ENCODE data around the gene VTI1A.

The VTI1A gene

GRCh38 chr10:112653215-112653614 lies 206.2 kb downstream of the VTI1A start:
- Histone ChIP-seq H3K4me3 (ENCODE audit: low read depth, low read length) (no peak overlapping the region), H3K27me3 (ENCODE audit: control insufficient read depth, insufficient read depth, low read length) (no peaks in the 10 kb centered on the region), H3K9me3 (ENCODE audit: control insufficient read depth, insufficient read depth, low read length) (no peaks in the 10 kb centered on the region), H3K9ac (ENCODE audit: low read depth, low read length) (no peak overlapping the region), H3K4me1 (ENCODE audit: control insufficient read depth, insufficient read depth, low read length) (no peaks in the 10 kb centered on the region), H3K36me3 (ENCODE audit: control insufficient read depth, insufficient read depth, low read length) (no peaks in the 10 kb centered on the region)

DNA sequence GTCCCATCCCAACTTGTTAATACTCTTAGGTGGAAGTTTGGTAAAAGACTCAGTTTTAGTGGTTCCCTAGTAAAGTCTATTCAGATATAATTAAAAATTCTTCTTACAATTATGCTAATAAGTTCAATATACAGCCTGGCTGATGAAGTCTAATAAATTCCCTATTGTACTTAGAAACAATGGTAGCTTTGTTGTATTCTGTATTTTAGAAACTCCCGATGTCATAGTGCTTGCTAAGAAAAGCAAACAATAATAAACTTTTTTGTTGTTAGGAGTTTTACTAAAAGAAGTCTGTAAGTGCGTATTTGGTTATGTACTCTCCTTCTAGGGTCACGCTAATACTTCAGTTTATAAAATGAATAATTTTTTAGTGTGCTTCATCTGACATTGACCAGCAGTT lies 206.8 kb downstream of the VTI1A start:
- Histone ChIP-seq H3K4me1 (ENCODE audit: control insufficient read depth, insufficient read depth, low read length) (peaks cover 2% of the 10 kb centered on the region), H3K36me3 (ENCODE audit: control insufficient read depth, insufficient read depth, low read length) (no peaks in the 10 kb centered on the region), H3K9me3 (ENCODE audit: control insufficient read depth, insufficient read depth, low read length) (no peaks in the 10 kb centered on the region), H3K27me3 (ENCODE audit: control insufficient read depth, insufficient read depth, low read length) (no peaks in the 10 kb centered on the region), H3K9ac (ENCODE audit: low read depth, low read length) (no peak overlapping the region), H3K4me3 (ENCODE audit: low read depth, low read length) (no peak overlapping the region)

GRCh38 chr10:112654794-112655193 lies 207.8 kb downstream of the VTI1A start:
- H3K9me3 ChIP-seq (ENCODE audit: control insufficient read depth, insufficient read depth, low read length) = no peaks in the 10 kb centered on the region
- no peak overlapping the region for H3K9ac ChIP-seq (ENCODE audit: low read depth, low read length)
- H3K4me3 ChIP-seq (ENCODE audit: low read depth, low read length) = no peak overlapping the region
- no peaks in the 10 kb centered on the region for H3K36me3 ChIP-seq (ENCODE audit: control insufficient read depth, insufficient read depth, low read length)
- no peaks in the 10 kb centered on the region for H3K27me3 ChIP-seq (ENCODE audit: control insufficient read depth, insufficient read depth, low read length)
- peaks cover 5% of the 10 kb centered on the region for H3K4me1 ChIP-seq (ENCODE audit: control insufficient read depth, insufficient read depth, low read length)

- Histone ChIP-seq H3K4me3 (ENCODE audit: low read depth, low read length) (no peak overlapping the region), H3K9ac (ENCODE audit: low read depth, low read length) (no peak overlapping the region), H3K4me1 (ENCODE audit: control insufficient read depth, insufficient read depth, low read length) (peaks cover 5% of the 10 kb centered on the region), H3K36me3 (ENCODE audit: control insufficient read depth, insufficient read depth, low read length) (no peaks in the 10 kb centered on the region), H3K27me3 (ENCODE audit: control insufficient read depth, insufficient read depth, low read length) (no peaks in the 10 kb centered on the region), H3K9me3 (ENCODE audit: control insufficient read depth, insufficient read depth, low read length) (no peaks in the 10 kb centered on the region)
Observed at GRCh38 chr10:112655722-112656121, 208.7 kb downstream of the VTI1A start.

GRCh38 chr10:112658465-112658864 lies 211.4 kb downstream of the VTI1A start:
- peaks cover 5% of the 10 kb centered on the region for H3K4me1 ChIP-seq (ENCODE audit: control insufficient read depth, insufficient read depth, low read length)
- H3K9ac ChIP-seq (ENCODE audit: low read depth, low read length) = no peak overlapping the region
- no peaks in the 10 kb centered on the region for H3K36me3 ChIP-seq (ENCODE audit: control insufficient read depth, insufficient read depth, low read length)
- no peaks in the 10 kb centered on the region for H3K9me3 ChIP-seq (ENCODE audit: control insufficient read depth, insufficient read depth, low read length)
- H3K27me3 ChIP-seq (ENCODE audit: control insufficient read depth, insufficient read depth, low read length) = no peaks in the 10 kb centered on the region
- H3K4me3 ChIP-seq (ENCODE audit: low read depth, low read length) = no peak overlapping the region

DNA sequence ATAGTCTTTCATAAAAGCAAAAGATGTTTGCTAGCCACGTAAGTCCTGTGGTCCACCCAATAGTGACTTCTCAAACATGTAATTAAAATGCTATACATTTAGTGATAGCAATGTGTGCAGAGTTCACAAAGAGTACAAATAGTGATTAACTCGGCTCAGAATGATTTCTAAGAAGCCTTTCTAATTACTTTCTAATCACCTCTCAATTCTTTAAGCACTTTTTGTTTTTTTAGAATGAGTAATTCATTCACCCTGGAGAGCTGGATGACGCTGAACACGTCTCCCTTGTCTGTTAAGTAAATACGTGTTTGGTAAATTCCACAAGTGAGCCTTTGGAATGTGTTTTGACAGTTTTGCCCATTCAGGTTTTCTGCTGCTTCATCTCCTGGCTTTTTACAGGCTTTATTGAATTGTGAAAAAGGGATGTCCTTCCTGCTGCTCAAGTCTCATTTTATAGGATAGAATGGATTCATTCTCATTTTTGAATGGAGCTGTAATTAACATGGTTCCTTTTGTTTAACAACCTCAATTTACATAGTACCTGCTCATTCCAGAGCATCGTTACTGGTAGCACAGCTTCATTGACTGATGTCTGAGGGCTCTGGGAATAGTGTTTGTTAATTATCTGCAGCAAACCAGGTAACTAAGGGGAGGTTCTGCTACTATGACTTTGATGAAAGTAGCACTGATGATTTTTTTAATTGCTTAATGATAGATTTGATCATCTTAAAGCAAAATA lies 212.1 kb downstream of the VTI1A start:
- Histone ChIP-seq H3K9ac (ENCODE audit: low read depth, low read length) (no peak overlapping the region), H3K36me3 (ENCODE audit: control insufficient read depth, insufficient read depth, low read length) (no peaks in the 10 kb centered on the region), H3K9me3 (ENCODE audit: control insufficient read depth, insufficient read depth, low read length) (no peaks in the 10 kb centered on the region), H3K4me3 (ENCODE audit: low read depth, low read length) (no peak overlapping the region), H3K4me1 (ENCODE audit: control insufficient read depth, insufficient read depth, low read length) (peaks cover 5% of the 10 kb centered on the region), H3K27me3 (ENCODE audit: control insufficient read depth, insufficient read depth, low read length) (no peaks in the 10 kb centered on the region)

- no peak overlapping the region for H3K9ac ChIP-seq (ENCODE audit: low read depth, low read length)
- H3K9me3 ChIP-seq (ENCODE audit: control insufficient read depth, insufficient read depth, low read length) = no peaks in the 10 kb centered on the region
- no peaks in the 10 kb centered on the region for H3K36me3 ChIP-seq (ENCODE audit: control insufficient read depth, insufficient read depth, low read length)
- H3K4me3 ChIP-seq (ENCODE audit: low read depth, low read length) = no peak overlapping the region
- peaks cover 5% of the 10 kb centered on the region for H3K4me1 ChIP-seq (ENCODE audit: control insufficient read depth, insufficient read depth, low read length)
- H3K27me3 ChIP-seq (ENCODE audit: control insufficient read depth, insufficient read depth, low read length) = no peaks in the 10 kb centered on the region
Observed at GRCh38 chr10:112663234-112664125, 216.5 kb downstream of the VTI1A start.

DNA sequence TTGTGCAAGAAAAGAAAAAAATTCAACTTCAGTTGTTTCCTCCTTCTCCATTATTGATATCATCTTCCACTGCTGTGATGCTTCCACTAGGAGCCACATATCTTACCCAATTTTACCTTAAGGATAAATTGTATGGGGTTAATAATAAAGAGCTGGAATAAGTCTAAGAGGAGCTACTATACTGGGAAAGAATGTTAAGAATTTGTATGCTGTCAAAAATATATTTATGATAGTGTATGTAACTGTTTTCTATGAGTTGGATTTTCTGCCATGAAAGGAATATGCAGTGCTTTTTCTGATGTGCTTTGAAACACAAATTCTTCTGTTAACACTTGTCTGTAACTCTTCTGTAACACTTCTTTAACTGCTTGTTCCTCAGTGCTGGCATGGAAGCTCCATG lies 219.1 kb downstream of the VTI1A start:
- no peak overlapping the region for H3K9ac ChIP-seq (ENCODE audit: low read depth, low read length)
- no peak overlapping the region for H3K4me3 ChIP-seq (ENCODE audit: low read depth, low read length)
- peaks cover 11% of the 10 kb centered on the region for H3K4me1 ChIP-seq (ENCODE audit: control insufficient read depth, insufficient read depth, low read length)
- H3K27me3 ChIP-seq (ENCODE audit: control insufficient read depth, insufficient read depth, low read length) = no peaks in the 10 kb centered on the region
- H3K9me3 ChIP-seq (ENCODE audit: control insufficient read depth, insufficient read depth, low read length) = no peaks in the 10 kb centered on the region
- H3K36me3 ChIP-seq (ENCODE audit: control insufficient read depth, insufficient read depth, low read length) = no peaks in the 10 kb centered on the region

DNA sequence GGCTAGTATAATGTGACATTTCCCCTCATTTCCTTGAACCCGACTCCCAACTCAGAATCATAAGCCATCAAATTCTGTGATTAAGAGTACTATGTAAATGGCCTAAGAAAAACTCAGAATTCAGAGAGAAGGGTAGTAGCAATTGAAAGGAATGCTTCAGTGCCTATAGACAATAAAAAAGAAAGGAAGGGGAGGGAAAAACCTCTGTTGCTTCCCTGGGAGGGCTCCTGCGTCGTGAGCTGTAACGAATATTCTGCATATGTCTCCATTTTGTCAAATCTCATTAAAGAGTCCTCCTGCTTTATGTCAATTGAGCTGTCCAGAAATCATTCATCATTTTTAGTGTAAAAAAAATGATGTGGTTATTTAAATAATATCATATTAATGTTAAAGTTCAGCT lies 223.0 kb downstream of the VTI1A start:
- Histone ChIP-seq H3K9me3 (ENCODE audit: control insufficient read depth, insufficient read depth, low read length) (no peaks in the 10 kb centered on the region), H3K36me3 (ENCODE audit: control insufficient read depth, insufficient read depth, low read length) (no peaks in the 10 kb centered on the region), H3K9ac (ENCODE audit: low read depth, low read length) (no peak overlapping the region)

DNA sequence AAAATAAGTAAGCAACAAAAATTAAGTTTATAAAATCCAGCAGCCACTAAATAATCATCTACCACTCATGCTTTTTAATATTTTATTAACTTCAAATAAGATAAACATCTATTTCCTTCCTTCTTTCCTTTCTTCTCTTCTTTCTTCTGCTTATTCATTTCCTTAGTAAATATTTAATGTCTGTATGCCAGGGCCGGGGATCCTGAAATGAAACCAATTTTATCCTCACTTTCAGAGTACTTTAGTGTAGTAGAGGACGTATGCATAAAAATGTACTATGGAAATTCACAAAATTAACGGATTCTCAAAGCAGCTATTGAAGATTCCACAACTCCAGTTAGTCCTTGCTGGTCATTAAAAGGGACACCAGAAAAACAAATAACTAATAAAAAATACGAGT lies 224.7 kb downstream of the VTI1A start:
- Histone ChIP-seq H3K9ac (ENCODE audit: low read depth, low read length) (no peak overlapping the region), H3K9me3 (ENCODE audit: control insufficient read depth, insufficient read depth, low read length) (no peaks in the 10 kb centered on the region), H3K4me3 (ENCODE audit: low read depth, low read length) (no peak overlapping the region), H3K4me1 (ENCODE audit: control insufficient read depth, insufficient read depth, low read length) (peaks cover 14% of the 10 kb centered on the region), H3K27me3 (ENCODE audit: control insufficient read depth, insufficient read depth, low read length) (no peaks in the 10 kb centered on the region), H3K36me3 (ENCODE audit: control insufficient read depth, insufficient read depth, low read length) (no peaks in the 10 kb centered on the region)

More for the DNA sequence above, 223.0 kb downstream of the VTI1A start:
- H3K27me3 ChIP-seq (ENCODE audit: control insufficient read depth, insufficient read depth, low read length) = no peaks in the 10 kb centered on the region
- H3K4me3 ChIP-seq (ENCODE audit: low read depth, low read length) = no peak overlapping the region
- H3K4me1 ChIP-seq (ENCODE audit: control insufficient read depth, insufficient read depth, low read length) = peaks cover 14% of the 10 kb centered on the region

DNA sequence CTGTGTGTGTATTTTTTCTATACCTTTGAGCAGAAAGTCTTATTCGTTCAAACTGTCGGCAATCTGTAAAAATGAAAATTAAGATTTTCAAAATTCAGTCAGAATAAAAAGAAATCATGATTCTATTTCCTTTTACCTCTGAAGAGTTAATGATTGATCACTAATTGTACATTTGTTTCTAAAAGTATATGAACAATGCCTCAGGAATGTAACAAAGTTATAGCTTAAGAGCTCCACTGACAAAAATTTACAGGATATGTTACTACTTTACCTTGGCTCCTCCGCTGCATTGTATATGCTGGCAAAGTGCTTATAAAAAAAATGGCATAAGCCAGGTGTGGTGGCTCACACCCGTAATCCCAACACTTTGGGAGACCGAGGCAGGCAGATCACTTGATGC lies 225.7 kb downstream of the VTI1A start:
- peaks cover 14% of the 10 kb centered on the region for H3K4me1 ChIP-seq (ENCODE audit: control insufficient read depth, insufficient read depth, low read length)
- H3K36me3 ChIP-seq (ENCODE audit: control insufficient read depth, insufficient read depth, low read length) = no peaks in the 10 kb centered on the region
- no peak overlapping the region for H3K4me3 ChIP-seq (ENCODE audit: low read depth, low read length)

DNA sequence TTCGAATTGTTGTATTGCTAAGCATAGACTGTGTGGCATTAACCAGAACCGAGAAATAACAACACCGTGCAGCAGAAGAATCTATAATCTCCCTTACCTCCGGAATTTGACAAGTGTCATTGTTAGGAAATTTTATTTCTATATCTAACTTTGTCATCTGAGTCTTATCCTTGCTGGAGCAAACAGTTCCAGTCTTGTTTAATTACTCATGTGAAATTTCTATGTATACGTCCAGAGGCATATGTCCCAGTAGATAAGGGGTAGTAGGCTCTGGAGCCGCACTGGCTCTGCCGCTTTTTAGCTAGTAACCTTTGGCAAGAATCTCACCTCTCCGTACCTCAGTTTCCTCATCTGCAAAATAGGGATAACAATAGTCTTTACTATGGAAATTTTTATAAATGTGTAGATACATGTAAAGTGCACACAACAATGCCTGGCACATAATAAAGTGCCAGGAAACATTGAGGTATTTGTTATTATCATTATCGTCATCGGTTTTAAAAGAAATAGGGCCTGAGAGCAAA lies 228.6 kb downstream of the VTI1A start:
- no peaks in the 10 kb centered on the region for H3K27me3 ChIP-seq (ENCODE audit: control insufficient read depth, insufficient read depth, low read length)
- no peaks in the 10 kb centered on the region for H3K9me3 ChIP-seq (ENCODE audit: control insufficient read depth, insufficient read depth, low read length)
- H3K36me3 ChIP-seq (ENCODE audit: control insufficient read depth, insufficient read depth, low read length) = no peaks in the 10 kb centered on the region
- H3K9ac ChIP-seq (ENCODE audit: low read depth, low read length) = no peak overlapping the region
- H3K4me1 ChIP-seq (ENCODE audit: control insufficient read depth, insufficient read depth, low read length) = peaks cover 27% of the 10 kb centered on the region
- H3K4me3 ChIP-seq (ENCODE audit: low read depth, low read length) = no peak overlapping the region

More for the DNA sequence above, 225.7 kb downstream of the VTI1A start:
- no peaks in the 10 kb centered on the region for H3K27me3 ChIP-seq (ENCODE audit: control insufficient read depth, insufficient read depth, low read length)
- no peaks in the 10 kb centered on the region for H3K9me3 ChIP-seq (ENCODE audit: control insufficient read depth, insufficient read depth, low read length)
- H3K9ac ChIP-seq (ENCODE audit: low read depth, low read length) = no peak overlapping the region

All from iPS-15b (cell line).